OCI-LY7 (cell line): Measurements from ENCODE around the gene RCSD1. TPM values are rescaled to one million over a fixed set of nuclear protein-coding genes. Genes with fewer than 3 reads are reported as not detected.

Experiments used
- BruUV-seq: library from RNA; stranded (reverse); fragments of 400-500 nt; replicated peaks from 2 replicates; lab custom pipeline; 2021; lab: Mats Ljungman, UMichigan
- CTCF ChIA-PET: fragments of 300-600 bp; sonication (Branson Sonifier 250); formaldehyde crosslinking; loops from one replicate; lab custom pipeline; 2022; ENCODE audit warnings: antibody characterized with exemption; ENCODE audit not compliant: unreplicated experiment; lab: Charles Lee
- POLR2A ChIA-PET: fragments of 300-600 bp; sonication (Branson Sonifier 250); formaldehyde crosslinking; loops from one replicate; lab custom pipeline; 2022; ENCODE audit warnings: antibody characterized with exemption; lab: Charles Lee
- DNase-seq: peaks from one replicate; pipeline ENCODE4 v3.0.0-alpha.2; 2015; ENCODE audit warnings: low spot score
- H2AFZ ChIP-seq: fragments of 200-600 bp; sonication (generic), shearing (Covaris generic); 2 replicates; pipeline ENCODE4 v1.6.1; 2014; ENCODE audit warnings: mild to moderate bottlenecking, antibody characterized with exemption, low read length, moderate library complexity
- H3K27ac ChIP-seq: fragments of 200-600 bp; sonication (generic); 2 replicates; pipeline ENCODE4 v1.5.1; 2014; ENCODE audit warnings: mixed run types, low read depth, mild to moderate bottlenecking, moderate library complexity, low read length, inconsistent platforms; ENCODE audit not compliant: poor library complexity, severe bottlenecking
- H3K36me3 ChIP-seq: fragments of 200-600 bp; sonication (generic); 2 replicates; pipeline ENCODE4 v1.6.1; 2014; ENCODE audit warnings: mild to moderate bottlenecking, antibody characterized with exemption, low read length, moderate library complexity, mixed read lengths; ENCODE audit not compliant: insufficient read depth
- H3K4me1 ChIP-seq: fragments of 200-600 bp; sonication (generic); 2 replicates; pipeline ENCODE4 v1.5.1; 2014; ENCODE audit warnings: mild to moderate bottlenecking, low read length; ENCODE audit not compliant: insufficient read depth, poor library complexity, severe bottlenecking
- H3K4me2 ChIP-seq: fragments of 200-600 bp; sonication (generic); 2 replicates; pipeline ENCODE4 v1.6.1; 2014; ENCODE audit warnings: mild to moderate bottlenecking, low read length
- H3K4me3 ChIP-seq: fragments of 200-600 bp; sonication (generic); 2 replicates; pipeline ENCODE4 v1.5.1; 2014; ENCODE audit warnings: mild to moderate bottlenecking, low read depth, low read length; ENCODE audit not compliant: poor library complexity, severe bottlenecking
- H3K79me2 ChIP-seq: fragments of 200-600 bp; sonication (generic); 2 replicates; pipeline ENCODE4 v1.6.1; 2016; ENCODE audit warnings: low read depth, mild to moderate bottlenecking, low read length, moderate library complexity, mixed read lengths; ENCODE audit not compliant: insufficient read depth
- H3K9me2 ChIP-seq: fragments of 200-600 bp; sonication (generic); 2 replicates; pipeline ENCODE4 v1.6.1; 2016; ENCODE audit warnings: mild to moderate bottlenecking, low read length, mixed read lengths; ENCODE audit not compliant: insufficient read depth
- H3K9me3 ChIP-seq: fragments of 200-600 bp; sonication (generic); 2 replicates; pipeline ENCODE4 v1.6.1; 2014; ENCODE audit warnings: mild to moderate bottlenecking, mixed run types, low read length, mixed read lengths
- H4K20me1 ChIP-seq: fragments of 200-600 bp; sonication (generic); 2 replicates; pipeline ENCODE4 v1.6.1; 2014; ENCODE audit warnings: mild to moderate bottlenecking, antibody characterized with exemption, low read length, moderate library complexity, mixed read lengths; ENCODE audit not compliant: insufficient read depth
- EZH2phosphoT487 ChIP-seq: fragments of 200-600 bp; sonication (generic); IDR thresholded peaks from 2 replicates; pipeline ENCODE4 v1.6.1; 2018; ENCODE audit warnings: low read depth, borderline replicate concordance, mild to moderate bottlenecking, mixed run types, antibody characterized with exemption, low read length, moderate library complexity, mixed read lengths
- intact Hi-C: fragments of 100-400 bp; cut with micrococcal nuclease; formaldehyde crosslinking; loops from one replicate; pipeline ENCODE4 v1.10.0; 2022; ENCODE audit not compliant: unreplicated experiment
- total RNA-seq, 2 experiments: library from RNA; depleted of rRNA in 1 of 2; stranded (reverse); fragments of >200 nt in 1 of 2; shearing (Covaris generic) in 1 of 2; gene quantifications; 2 replicates each; pipeline ENCODE4 v1.2.3, GENCODE V29; 2014 to 2022
- TF ChIP-seq, protein P1 (sequence below): fragments of 200-600 bp; sonication (generic); conservative IDR thresholded peaks from 2 replicates; pipeline ENCODE4 v1.5.1; 2014; ENCODE audit warnings: mild to moderate bottlenecking, antibody characterized with exemption, low read length, moderate library complexity, mixed read lengths

Gene RCSD1
- total RNA-seq, 2 experiments from 2014 or later: 161 to 164 TPM

DNA sequence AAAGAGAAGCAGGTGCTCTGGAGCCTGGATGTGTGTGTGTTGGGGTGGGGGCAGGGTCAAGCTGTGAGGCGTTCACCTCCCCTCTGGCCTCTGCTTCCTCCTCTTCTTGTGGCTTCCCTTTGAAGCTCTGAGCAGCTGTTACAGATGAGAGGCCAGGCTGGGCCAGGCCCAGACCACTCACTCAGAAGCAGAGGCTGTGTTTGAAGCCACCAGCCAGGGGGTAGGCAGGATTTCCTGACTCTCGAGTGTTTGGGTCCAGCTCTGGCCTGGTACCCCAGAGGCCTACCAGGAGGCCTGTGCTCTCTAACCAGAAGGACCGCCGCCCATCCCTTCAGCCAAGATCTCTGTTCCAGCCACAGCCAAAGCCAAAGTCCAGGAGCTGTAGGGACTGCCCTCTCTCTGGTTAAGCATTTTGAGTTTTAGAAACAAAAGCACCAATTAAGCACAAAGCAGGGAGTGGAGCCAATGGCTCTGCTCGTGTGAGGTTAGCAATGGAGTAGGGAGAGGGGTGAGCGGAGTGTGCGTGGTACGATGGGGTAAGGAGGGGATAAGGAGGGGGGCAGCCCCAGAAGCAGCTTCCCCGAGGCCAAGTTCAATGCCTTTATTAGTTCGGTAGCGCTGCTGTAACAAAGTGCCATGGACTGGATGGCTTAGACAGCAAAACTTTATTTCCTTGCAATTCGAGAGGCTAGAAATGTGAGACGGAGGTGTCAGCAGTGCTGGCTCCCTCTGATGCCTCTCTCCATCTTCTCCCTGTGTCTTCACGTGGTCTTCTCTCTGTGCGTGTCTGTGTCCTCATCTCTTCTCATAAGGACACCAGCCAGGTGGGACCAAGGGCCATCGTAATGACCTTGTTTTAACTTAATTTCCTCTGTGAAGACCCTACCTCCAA lies 20.5 kb downstream of the RCSD1 start:
- peaks cover 37% of the 10 kb centered on the region for H4K20me1 ChIP-seq
- peak overlapping the region; percentile 59 for H3K4me2 ChIP-seq
- no peaks in the 10 kb centered on the region for H3K9me3 ChIP-seq
- CTCF ChIA-PET: interaction anchor here (1.0 to 1.4 kb wide), 2 partner anchors 14 to 50 kb away, joined by 3 to 4 read pairs; no protein-coding TSS in a partner anchor
- peaks cover 74% of the 10 kb centered on the region for H3K4me1 ChIP-seq
- H3K27ac ChIP-seq: peak overlapping the region; percentile 64
- peaks cover 98% of the 10 kb centered on the region for H3K79me2 ChIP-seq
- TF ChIP-seq, protein P1, sequence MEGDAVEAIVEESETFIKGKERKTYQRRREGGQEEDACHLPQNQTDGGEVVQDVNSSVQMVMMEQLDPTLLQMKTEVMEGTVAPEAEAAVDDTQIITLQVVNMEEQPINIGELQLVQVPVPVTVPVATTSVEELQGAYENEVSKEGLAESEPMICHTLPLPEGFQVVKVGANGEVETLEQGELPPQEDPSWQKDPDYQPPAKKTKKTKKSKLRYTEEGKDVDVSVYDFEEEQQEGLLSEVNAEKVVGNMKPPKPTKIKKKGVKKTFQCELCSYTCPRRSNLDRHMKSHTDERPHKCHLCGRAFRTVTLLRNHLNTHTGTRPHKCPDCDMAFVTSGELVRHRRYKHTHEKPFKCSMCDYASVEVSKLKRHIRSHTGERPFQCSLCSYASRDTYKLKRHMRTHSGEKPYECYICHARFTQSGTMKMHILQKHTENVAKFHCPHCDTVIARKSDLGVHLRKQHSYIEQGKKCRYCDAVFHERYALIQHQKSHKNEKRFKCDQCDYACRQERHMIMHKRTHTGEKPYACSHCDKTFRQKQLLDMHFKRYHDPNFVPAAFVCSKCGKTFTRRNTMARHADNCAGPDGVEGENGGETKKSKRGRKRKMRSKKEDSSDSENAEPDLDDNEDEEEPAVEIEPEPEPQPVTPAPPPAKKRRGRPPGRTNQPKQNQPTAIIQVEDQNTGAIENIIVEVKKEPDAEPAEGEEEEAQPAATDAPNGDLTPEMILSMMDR: no peak
- TF ChIP-seq EZH2phosphoT487: no peak
- H3K4me3 ChIP-seq: peak overlapping the region; percentile 12
- no TSS peak for BruUV-seq
- H3K36me3 ChIP-seq: peaks cover 74% of the 10 kb centered on the region
- intact Hi-C loops: no loop called here
- POLR2A ChIA-PET: interaction anchor here (0.6 to 2.8 kb wide), 10 partner anchors 10 to 112 kb away, joined by 3 to 19 read pairs (median 4); partner anchors contain the start of gene RCSD1
- H2AFZ ChIP-seq: no peak overlapping the region
- no peaks in the 10 kb centered on the region for H3K9me2 ChIP-seq
- DNase-seq: peak; percentile 84

DNA sequence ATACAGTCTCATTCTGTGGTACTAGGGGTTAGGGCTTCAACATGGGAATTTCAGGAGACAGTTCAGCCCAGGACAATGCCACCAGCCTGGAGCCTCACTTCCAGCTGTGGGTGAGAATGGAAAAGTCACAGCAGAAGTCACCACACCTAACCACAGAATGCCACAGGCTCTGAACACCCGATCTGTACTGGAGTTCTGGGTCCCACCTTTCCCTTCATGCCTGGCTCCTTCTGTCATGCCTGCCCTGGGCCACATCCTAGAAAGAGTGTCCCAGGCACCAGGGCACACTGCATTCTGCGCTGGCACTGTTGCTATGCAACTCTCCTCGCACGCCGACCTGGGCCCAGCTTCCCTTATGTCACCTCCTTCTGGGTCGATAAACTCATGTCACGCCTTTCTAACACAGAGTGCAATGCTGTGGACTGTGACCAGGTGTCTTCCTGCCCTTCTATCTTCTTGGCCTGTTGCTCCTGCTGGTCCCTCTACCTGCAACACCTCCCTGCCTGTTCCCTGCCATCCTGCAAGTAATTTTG lies 21.2 kb downstream of the RCSD1 start:
- Histone ChIP-seq H3K36me3 (peaks cover 73% of the 10 kb centered on the region), H4K20me1 (peaks cover 37% of the 10 kb centered on the region), H3K79me2 (peaks cover 98% of the 10 kb centered on the region), H2AFZ (no peak overlapping the region), H3K9me2 (no peaks in the 10 kb centered on the region), H3K9me3 (no peaks in the 10 kb centered on the region), H3K4me1 (peaks cover 77% of the 10 kb centered on the region), H3K4me3 (no peak overlapping the region), H3K4me2 (peak overlapping the region; percentile 59), H3K27ac (peak overlapping the region; percentile 64)
- CTCF ChIA-PET: no interaction called here
- POLR2A ChIA-PET: interaction anchor here (1.1 to 2.8 kb wide), 2 partner anchors 20 to 48 kb away, joined by 3 to 19 read pairs; partner anchors contain the start of gene RCSD1
- BruUV-seq: no TSS peak
- DNase-seq: peak; percentile 41
- intact Hi-C loops: no loop called here
- TF ChIP-seq EZH2phosphoT487: no peak
- TF ChIP-seq, protein P1: no peak
